Measurements from ENCODE around the gene DLAT.

DNA sequence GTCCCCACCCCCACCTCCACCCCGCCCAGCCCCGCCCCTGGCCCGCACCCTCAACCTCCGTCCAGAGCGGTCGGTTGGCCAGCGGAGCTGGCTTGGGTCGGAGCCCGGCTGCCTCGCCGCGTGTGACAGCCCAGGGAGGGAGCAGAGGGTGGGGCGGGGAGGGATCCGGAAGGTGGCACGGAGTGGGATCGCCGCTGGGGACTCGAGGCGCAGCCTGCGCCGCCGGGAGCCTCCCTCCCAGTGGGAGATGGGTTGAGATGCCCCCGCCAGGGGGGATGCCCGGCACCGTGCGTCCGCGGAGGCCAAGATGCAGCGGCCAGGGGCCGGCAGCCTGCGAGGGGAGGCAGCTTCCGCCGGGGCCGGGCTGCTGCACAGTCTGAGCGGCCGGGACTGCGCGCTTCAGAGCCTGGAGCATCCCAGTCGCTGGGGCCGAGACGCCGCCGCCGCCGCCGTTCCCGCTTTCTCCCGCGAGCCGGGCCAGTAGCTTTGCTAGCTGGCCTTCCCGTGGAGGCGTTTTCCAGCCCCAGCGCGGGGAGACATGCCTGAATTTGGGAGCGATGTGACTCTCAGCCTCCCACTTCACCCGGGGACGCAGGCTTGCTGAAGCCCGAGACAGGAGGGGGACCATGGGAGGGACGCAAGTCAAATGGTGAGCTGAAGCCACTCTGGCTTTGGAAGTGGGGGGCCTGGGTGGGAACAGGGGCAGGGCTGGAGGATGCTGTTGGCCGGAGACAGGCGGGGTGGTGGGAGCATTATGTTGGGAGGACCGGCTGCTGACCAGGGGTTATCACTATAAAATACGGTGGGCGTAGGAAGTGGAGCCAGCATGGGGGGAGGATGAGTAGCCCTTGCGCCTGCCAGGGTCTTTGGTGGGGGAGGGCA lies 47.8 kb upstream of the DLAT start:
- TF ChIP-seq, protein P1, sequence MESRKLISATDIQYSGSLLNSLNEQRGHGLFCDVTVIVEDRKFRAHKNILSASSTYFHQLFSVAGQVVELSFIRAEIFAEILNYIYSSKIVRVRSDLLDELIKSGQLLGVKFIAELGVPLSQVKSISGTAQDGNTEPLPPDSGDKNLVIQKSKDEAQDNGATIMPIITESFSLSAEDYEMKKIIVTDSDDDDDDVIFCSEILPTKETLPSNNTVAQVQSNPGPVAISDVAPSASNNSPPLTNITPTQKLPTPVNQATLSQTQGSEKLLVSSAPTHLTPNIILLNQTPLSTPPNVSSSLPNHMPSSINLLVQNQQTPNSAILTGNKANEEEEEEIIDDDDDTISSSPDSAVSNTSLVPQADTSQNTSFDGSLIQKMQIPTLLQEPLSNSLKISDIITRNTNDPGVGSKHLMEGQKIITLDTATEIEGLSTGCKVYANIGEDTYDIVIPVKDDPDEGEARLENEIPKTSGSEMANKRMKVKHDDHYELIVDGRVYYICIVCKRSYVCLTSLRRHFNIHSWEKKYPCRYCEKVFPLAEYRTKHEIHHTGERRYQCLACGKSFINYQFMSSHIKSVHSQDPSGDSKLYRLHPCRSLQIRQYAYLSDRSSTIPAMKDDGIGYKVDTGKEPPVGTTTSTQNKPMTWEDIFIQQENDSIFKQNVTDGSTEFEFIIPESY (IDR thresholded peaks at IDR 0.05; ENCODE audit: extremely low read depth, insufficient replicate concordance, low read length), result no peak
- TF ChIP-seq YY1 (IDR thresholded peaks at IDR 0.05; ENCODE audit: extremely low read depth, insufficient replicate concordance, low read depth, low read length) (no peak), EZH2 (IDR thresholded peaks at IDR 0.05) (no peak)

All from HCT116 (cell line).